ENCODE measurements around the gene KIF26B.

The KIF26B gene

GRCh38 chr1:245462161-245462560, 307.4 kb downstream of the KIF26B start:
- TF ChIP-seq CTCF (IDR thresholded peaks at IDR 0.05; ENCODE audit: low read depth, low read length) (no peak), POLR2A (IDR thresholded peaks at IDR 0.05; ENCODE audit: extremely low read depth, insufficient read length) (no peak), MYC (IDR thresholded peaks at IDR 0.05; ENCODE audit: low read depth, low read length) (no peak), MAX (IDR thresholded peaks at IDR 0.05; ENCODE audit: low read depth, low read length) (no peak)
- no peak for DNase-seq (ENCODE audit: low read depth)
- H3K4me3 ChIP-seq (ENCODE audit: low read depth, low read length): no peak overlapping the region

GRCh38 chr1:245463392-245464165, 308.8 kb downstream of the KIF26B start:
- H3K4me3 ChIP-seq (ENCODE audit: low read depth, low read length): no peak overlapping the region
- TF ChIP-seq CTCF (IDR thresholded peaks at IDR 0.05; ENCODE audit: low read depth, low read length) (no peak), MYC (IDR thresholded peaks at IDR 0.05; ENCODE audit: low read depth, low read length) (no peak), POLR2A (IDR thresholded peaks at IDR 0.05; ENCODE audit: extremely low read depth, insufficient read length) (no peak), MAX (IDR thresholded peaks at IDR 0.05; ENCODE audit: low read depth, low read length) (no peak)
- DNase-seq (ENCODE audit: low read depth): no peak

- TF ChIP-seq MYC (IDR thresholded peaks at IDR 0.05; ENCODE audit: low read depth, low read length) (no peak), MAX (IDR thresholded peaks at IDR 0.05; ENCODE audit: low read depth, low read length) (no peak), POLR2A (IDR thresholded peaks at IDR 0.05; ENCODE audit: extremely low read depth, insufficient read length) (no peak), CTCF (IDR thresholded peaks at IDR 0.05; ENCODE audit: low read depth, low read length) (no peak)
- H3K4me3 ChIP-seq (ENCODE audit: low read depth, low read length): no peak overlapping the region
- no peak for DNase-seq (ENCODE audit: low read depth)
These were observed 309.5 kb downstream of the KIF26B start for GRCh38 chr1:245464290-245464689.

- H3K4me3 ChIP-seq (ENCODE audit: low read depth, low read length): no peak overlapping the region
- no peak for TF ChIP-seq MAX (IDR thresholded peaks at IDR 0.05; ENCODE audit: low read depth, low read length)
- TF ChIP-seq CTCF (IDR thresholded peaks at IDR 0.05; ENCODE audit: low read depth, low read length): no peak
- TF ChIP-seq POLR2A (IDR thresholded peaks at IDR 0.05; ENCODE audit: extremely low read depth, insufficient read length): no peak
- no peak for TF ChIP-seq MYC (IDR thresholded peaks at IDR 0.05; ENCODE audit: low read depth, low read length)
- DNase-seq (ENCODE audit: low read depth): no peak
These were observed 310.9 kb downstream of the KIF26B start for GRCh38 chr1:245465666-245466065.

GRCh38 chr1:245466261-245466660, 311.5 kb downstream of the KIF26B start:
- no peak for DNase-seq (ENCODE audit: low read depth)
- no peak overlapping the region for H3K4me3 ChIP-seq (ENCODE audit: low read depth, low read length)
- TF ChIP-seq POLR2A (IDR thresholded peaks at IDR 0.05; ENCODE audit: extremely low read depth, insufficient read length) (no peak), MYC (IDR thresholded peaks at IDR 0.05; ENCODE audit: low read depth, low read length) (no peak), CTCF (IDR thresholded peaks at IDR 0.05; ENCODE audit: low read depth, low read length) (no peak), MAX (IDR thresholded peaks at IDR 0.05; ENCODE audit: low read depth, low read length) (no peak)

Measured in NB4 (cell line).